Stomach (tissue), 9 donors: ENCODE results near the gene CAMK1G. TPM values are rescaled to one million over a fixed set of nuclear protein-coding genes. Genes with fewer than 3 reads are reported as not detected.
A peak's percentile ranks its signal among the peaks of the same experiment; 100 is the strongest.

Experiments
- DNase-seq, 2 donors: peaks; one replicate each; pipeline versions ENCODE4 v3.0.0 to v3.0.0-alpha.2; 2013 to 2019
- H3K27ac ChIP-seq, 5 donors: fragments of 200-600 bp in 4 of 5; sonication (generic) in 4 of 5; one replicate each; pipeline ENCODE4 v1.5.1; 2013 to 2019; ENCODE audit warnings: mild to moderate bottlenecking in 1 of 5, moderate library complexity in 1 of 5
- H3K27me3 ChIP-seq, 3 donors: fragments of 200-600 bp; sonication (generic); one replicate each; pipeline ENCODE4 v1.5.1; 2017 to 2019; ENCODE audit warnings: mixed run types in 1 of 3
- H3K36me3 ChIP-seq, 4 donors: fragments of 200-600 bp; sonication (generic); 1 replicate in 3 of 4; 2 replicates in 1 of 4; pipeline ENCODE4 v1.5.1; 2016 to 2019
- H3K4me1 ChIP-seq, 4 donors: fragments of 200-600 bp; sonication (generic); one replicate each; pipeline ENCODE4 v1.5.1; 2016 to 2019
- H3K4me3 ChIP-seq, 4 donors: fragments of 200-600 bp; sonication (generic) in 3 of 4; one replicate each; pipeline ENCODE4 v1.5.1; 2016 to 2019; ENCODE audit warnings: mild to moderate bottlenecking in 1 of 4
- H3K9me3 ChIP-seq, 4 donors: fragments of 200-600 bp; sonication (generic); one replicate each; pipeline ENCODE4 v1.5.1; 2016 to 2019
- EP300 ChIP-seq: sonication (generic); formaldehyde crosslinking; IDR thresholded peaks from one replicate; pipeline ENCODE4 v1.6.1; 2017; ENCODE audit warnings: antibody characterized with exemption
- POLR2A ChIP-seq, 4 donors: fragments of 450-650 bp; IDR thresholded peaks; one replicate each; pipeline ENCODE4 v1.6.1; 2016; ENCODE audit warnings: antibody characterized with exemption in 4 of 4, control low read depth in 2 of 4, mild to moderate bottlenecking in 1 of 4, moderate library complexity in 1 of 4
- POLR2AphosphoS5 ChIP-seq, 3 donors: sonication (generic); formaldehyde crosslinking; IDR thresholded peaks; one replicate each; pipeline ENCODE4 v1.6.1; 2016; ENCODE audit warnings: antibody characterized with exemption in 3 of 3
- WGBS, 5 donors: extraction: QIAGEN DNeasy Blood & Tissue Kit in 3 of 5; methylation state at CpG; one replicate each; pipeline versions ENCODE4 v1.1.5 to v1.1.7; 2013 to 2018; 5-methylcytosine and 5-hydroxymethylcytosine counted together
- intact Hi-C: fragments of 100-400 bp; cut with DNase I; formaldehyde crosslinking; loops from one replicate; pipeline ENCODE4 v1.15.1; 2023; ENCODE audit warnings: low total_unique reads
- polyA plus RNA-seq, 3 donors: library from polyadenylated mRNA; stranded (reverse); fragments of 200-250 nt; gene quantifications; one replicate each; pipeline ENCODE4 v1.2.3, GENCODE V29; 2013
- total RNA-seq, 5 donors: library from RNA; depleted of rRNA; stranded (reverse); fragments of >200 nt; gene quantifications; one replicate each; pipeline versions ENCODE4 v1.1.0 to v1.2.3, GENCODE V29; 2014 to 2016
- TF ChIP-seq, protein P1 (sequence below), 7 experiments: fragments of 450-650 bp in 4 of 7; fragments of 200-600 bp in 3 of 7; sonication (generic) in 3 of 7; IDR thresholded peaks; one replicate each; pipeline ENCODE4 v1.5.1; 2016 to 2019; ENCODE audit warnings: antibody characterized with exemption in 7 of 7, control low read depth in 2 of 7, mild to moderate bottlenecking in 1 of 7
- donor health status: healthy with polysubstance abuse.
- donor health status: Bipolar disorder and iron deficiency.
- donor health status: healthy.

Gene CAMK1G
- total and polyA plus RNA-seq, 8 donors = 0.03 to 1.5 TPM; not detected in 6

DNA sequence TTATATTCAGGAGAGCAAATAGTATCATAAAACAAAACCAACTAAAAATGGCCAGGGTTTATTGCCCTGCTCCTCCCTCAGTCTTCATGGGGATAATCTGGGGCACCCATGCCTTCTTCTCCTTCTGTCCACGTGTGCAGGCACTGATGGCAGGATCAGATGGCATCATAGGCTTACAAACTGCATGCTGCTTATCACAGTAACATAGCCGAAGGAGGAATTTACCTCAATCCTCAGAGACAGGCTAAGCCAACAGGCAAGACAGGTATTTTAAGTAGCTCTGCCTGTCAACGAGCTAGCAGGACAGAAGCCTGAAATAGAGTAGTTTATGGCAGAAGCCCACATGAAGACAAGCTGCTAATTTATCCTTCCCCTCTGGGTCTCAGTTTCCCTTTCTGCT is 59.3 kb downstream of the CAMK1G start:
- DNase-seq = no peak
- no peaks in the 10 kb centered on the region for H3K9me3 ChIP-seq
- intact Hi-C loops = no loop called here
- H3K27me3 ChIP-seq = no peaks in the 10 kb centered on the region
- no peak overlapping the region for H3K4me3 ChIP-seq
- H3K27ac ChIP-seq = peak overlapping the region in 3 of 5 donors; percentile 61 to 85 (median 76)
- TF ChIP-seq POLR2AphosphoS5 (IDR thresholded peaks at IDR 0.05) (no peak), EP300 (no peak), POLR2A (IDR thresholded peaks at IDR 0.05) (no peak)
- TF ChIP-seq, protein P1, sequence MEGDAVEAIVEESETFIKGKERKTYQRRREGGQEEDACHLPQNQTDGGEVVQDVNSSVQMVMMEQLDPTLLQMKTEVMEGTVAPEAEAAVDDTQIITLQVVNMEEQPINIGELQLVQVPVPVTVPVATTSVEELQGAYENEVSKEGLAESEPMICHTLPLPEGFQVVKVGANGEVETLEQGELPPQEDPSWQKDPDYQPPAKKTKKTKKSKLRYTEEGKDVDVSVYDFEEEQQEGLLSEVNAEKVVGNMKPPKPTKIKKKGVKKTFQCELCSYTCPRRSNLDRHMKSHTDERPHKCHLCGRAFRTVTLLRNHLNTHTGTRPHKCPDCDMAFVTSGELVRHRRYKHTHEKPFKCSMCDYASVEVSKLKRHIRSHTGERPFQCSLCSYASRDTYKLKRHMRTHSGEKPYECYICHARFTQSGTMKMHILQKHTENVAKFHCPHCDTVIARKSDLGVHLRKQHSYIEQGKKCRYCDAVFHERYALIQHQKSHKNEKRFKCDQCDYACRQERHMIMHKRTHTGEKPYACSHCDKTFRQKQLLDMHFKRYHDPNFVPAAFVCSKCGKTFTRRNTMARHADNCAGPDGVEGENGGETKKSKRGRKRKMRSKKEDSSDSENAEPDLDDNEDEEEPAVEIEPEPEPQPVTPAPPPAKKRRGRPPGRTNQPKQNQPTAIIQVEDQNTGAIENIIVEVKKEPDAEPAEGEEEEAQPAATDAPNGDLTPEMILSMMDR (IDR thresholded peaks at IDR 0.05) = no peak
- peaks cover 0 to 51% (median 4%) of the 10 kb centered on the region in 4 donors for H3K36me3 ChIP-seq
- WGBS, 5 donors = 19 to 29% (median 22%) methylated on average over 3 of the region's 3 CpGs
- H3K4me1 ChIP-seq = peaks cover 20 to 67% (median 43%) of the 10 kb centered on the region in 4 donors

DNA sequence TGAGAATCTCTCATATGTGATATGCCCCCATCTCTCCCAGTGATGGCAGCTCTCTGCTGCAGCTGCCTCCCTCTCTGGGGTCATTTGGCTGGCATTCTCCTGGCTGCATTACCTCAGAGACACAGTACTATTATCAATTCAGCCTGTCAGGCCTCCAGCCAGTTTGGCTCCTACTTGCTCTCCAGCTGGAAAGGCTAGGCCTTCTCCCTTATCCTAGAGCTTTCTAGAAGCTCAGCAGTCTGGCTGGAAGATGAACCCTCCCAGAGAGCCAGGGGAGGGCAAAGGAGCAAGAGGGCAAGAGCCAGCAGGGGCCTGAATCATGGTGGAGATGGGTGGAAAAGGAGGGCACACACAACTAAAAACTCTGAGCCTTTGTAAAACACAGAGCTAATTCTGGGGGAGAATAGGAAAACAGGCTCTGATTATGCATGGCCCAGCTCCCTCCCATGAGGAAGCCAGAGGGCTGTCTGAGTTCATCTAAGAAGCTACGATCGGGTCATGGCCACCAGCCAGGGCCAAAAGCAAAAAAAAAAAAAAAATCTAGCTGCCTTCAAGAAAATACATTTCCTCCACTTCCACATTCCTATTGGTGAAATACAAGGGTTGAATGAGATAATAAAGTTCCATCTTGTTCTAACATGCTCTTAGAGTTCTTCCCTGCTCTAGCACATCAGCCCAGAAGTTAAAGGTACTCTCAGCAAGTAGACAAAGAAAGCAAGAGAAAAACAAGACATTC is 59.9 kb downstream of the CAMK1G start:
- no peaks in the 10 kb centered on the region for H3K27me3 ChIP-seq
- H3K9me3 ChIP-seq = no peaks in the 10 kb centered on the region
- WGBS, 5 donors = 29 to 45% (median 43%) methylated on average over 2 of the region's 2 CpGs
- H3K4me3 ChIP-seq = no peak overlapping the region
- TF ChIP-seq, protein P1 (IDR thresholded peaks at IDR 0.05) = no peak
- TF ChIP-seq POLR2A (IDR thresholded peaks at IDR 0.05) = no peak
- peak in 1 of 3 donors; percentile 9 for TF ChIP-seq POLR2AphosphoS5 (IDR thresholded peaks at IDR 0.05)
- TF ChIP-seq EP300 = no peak
- peak overlapping the region in 3 of 5 donors; percentile 61 to 85 (median 76) for H3K27ac ChIP-seq
- intact Hi-C loops = no loop called here
- H3K4me1 ChIP-seq = peaks cover 26 to 73% (median 49%) of the 10 kb centered on the region in 4 donors
- peaks cover 0 to 45% (median 2%) of the 10 kb centered on the region in 4 donors for H3K36me3 ChIP-seq
- peak in 1 of 2 donors; percentile 79 for DNase-seq

DNA sequence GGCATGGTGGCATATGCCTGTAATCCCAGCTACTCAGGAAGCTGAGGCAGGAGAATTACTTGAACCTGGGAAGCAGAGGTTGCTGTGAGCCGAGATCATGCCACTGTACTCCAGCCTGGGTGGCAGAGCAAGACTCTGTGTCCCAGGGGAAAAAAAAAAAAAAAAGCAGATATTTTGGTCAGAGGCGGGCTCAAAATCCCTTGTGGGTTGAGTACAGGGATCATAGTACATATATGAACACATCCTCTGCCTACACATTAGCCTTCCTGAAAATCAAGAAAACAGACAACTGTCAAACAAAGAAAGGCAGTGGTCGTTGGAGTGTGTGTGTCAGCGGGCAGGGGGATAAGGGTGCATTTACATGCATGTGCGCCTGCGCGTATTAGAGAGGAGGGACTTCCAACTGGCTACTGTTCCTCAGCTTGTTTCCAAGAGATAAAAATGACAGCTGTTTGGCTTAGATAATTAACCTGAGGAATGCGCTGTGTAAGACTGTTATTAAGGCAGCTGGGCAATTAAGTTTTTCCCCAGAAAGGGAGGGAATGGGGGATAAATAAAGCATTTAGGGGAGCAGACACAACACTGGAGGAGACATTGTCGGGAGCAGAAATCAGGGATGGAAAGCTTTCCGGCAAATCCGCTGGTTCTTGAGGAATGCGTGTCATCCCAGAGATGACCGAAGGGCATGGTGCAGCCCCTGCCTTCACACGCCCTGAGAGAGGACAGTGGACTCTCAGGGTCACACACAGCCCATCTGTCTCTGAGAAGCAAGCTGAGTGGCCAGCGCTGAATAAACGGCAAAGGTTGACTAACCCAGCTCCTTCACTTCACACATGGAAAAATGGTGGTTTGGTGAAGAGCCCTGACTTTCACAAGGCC is 62.3 kb downstream of the CAMK1G start:
- no peaks in the 10 kb centered on the region for H3K27me3 ChIP-seq
- intact Hi-C loops = no loop called here
- H3K36me3 ChIP-seq = peaks cover 0 to 34% (median 0%) of the 10 kb centered on the region in 4 donors
- TF ChIP-seq POLR2AphosphoS5 (IDR thresholded peaks at IDR 0.05) = no peak
- TF ChIP-seq, protein P1 (IDR thresholded peaks at IDR 0.05) = no peak
- no peaks in the 10 kb centered on the region for H3K9me3 ChIP-seq
- no peak overlapping the region for H3K27ac ChIP-seq
- H3K4me3 ChIP-seq = no peak overlapping the region
- peaks cover 46 to 96% (median 70%) of the 10 kb centered on the region in 4 donors for H3K4me1 ChIP-seq
- 74 to 82% (median 80%) methylated on average over 16 of the region's 16 CpGs for WGBS, 5 donors
- peak in 1 of 2 donors; percentile 41 for DNase-seq

DNA sequence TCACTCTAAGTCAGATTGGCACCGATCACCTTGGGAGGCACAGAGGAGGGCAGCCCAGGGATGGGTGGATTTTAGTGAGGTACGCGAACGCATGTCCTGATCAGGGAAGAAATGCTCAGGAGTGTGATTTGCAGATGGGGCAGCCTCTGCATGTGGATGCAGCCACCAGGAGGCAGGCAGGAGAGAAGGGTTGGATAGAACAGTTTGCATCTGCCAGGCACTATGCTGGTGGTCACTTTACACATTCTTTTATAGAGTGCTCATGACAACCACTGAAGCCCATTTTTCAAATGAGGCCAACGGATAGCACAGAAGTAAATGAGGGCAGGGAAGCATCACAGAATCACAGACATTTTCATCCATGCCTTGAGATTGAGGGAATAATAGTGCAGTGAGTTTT is 63.0 kb downstream of the CAMK1G start:
- no peak for DNase-seq
- H3K27me3 ChIP-seq = no peaks in the 10 kb centered on the region
- peaks cover 0 to 33% (median 0%) of the 10 kb centered on the region in 4 donors for H3K36me3 ChIP-seq
- intact Hi-C loops = no loop called here
- no peak overlapping the region for H3K27ac ChIP-seq
- H3K9me3 ChIP-seq = no peaks in the 10 kb centered on the region
- TF ChIP-seq, protein P1 (IDR thresholded peaks at IDR 0.05) = no peak
- TF ChIP-seq POLR2AphosphoS5 (IDR thresholded peaks at IDR 0.05) (no peak), EP300 (no peak), POLR2A (IDR thresholded peaks at IDR 0.05) (no peak)
- 78 to 96% (median 91%) methylated on average over 5 of the region's 5 CpGs for WGBS, 5 donors
- no peak overlapping the region for H3K4me3 ChIP-seq
- peaks cover 48 to 98% (median 72%) of the 10 kb centered on the region in 4 donors for H3K4me1 ChIP-seq
